HepG2 (cell line): ENCODE measurements around the gene CDH12. TPM values are rescaled to one million over a fixed set of nuclear protein-coding genes. Genes with fewer than 3 reads are reported as not detected.

ENCODE experiments used
- ATAC-seq: fragments of 200-7000 bp; cut with Tn5 transposase; 3 replicates; pipeline ENCODE4 v1.9.1; 2020; ENCODE audit warnings: mild to moderate bottlenecking, moderate library complexity
- BruUV-seq: library from RNA; stranded (reverse); fragments of 400-500 nt; replicated peaks from 2 replicates; lab custom pipeline; 2021; lab: Mats Ljungman, UMichigan
- CTCF ChIA-PET: fragments of 300-600 bp; formaldehyde crosslinking; extraction: SDS; loops from one replicate; lab custom pipeline; 2021; ENCODE audit warnings: low total read pairs, inconsistent platforms, low intra/inter-chr PET ratio; lab: Yijun Ruan, JAX
- POLR2A ChIA-PET: fragments of 350-600 bp; sonication (Branson Sonifier 250); formaldehyde crosslinking; loops from one replicate; lab custom pipeline; 2020; ENCODE audit warnings: antibody characterized with exemption, inconsistent platforms; lab: Yijun Ruan, JAX
- DNase-seq: peaks from one replicate; pipeline ENCODE4 v3.0.0-alpha.2; 2015; ENCODE audit warnings: low spot score
- FAIRE-seq: peaks from 3 replicates; lab custom pipeline; 2011; peaks lifted over from hg19 to GRCh38; lab: Jason Lieb, UNC
- H2AFZ ChIP-seq: one replicate; pipeline ENCODE4 v1.6.1; 2011; ENCODE audit warnings: low read length, inconsistent platforms
- H3K27ac ChIP-seq: fragments of 300-600 bp; 3 replicates; pipeline ENCODE4 v1.8.0; 2011; ENCODE audit warnings: mixed run types, mild to moderate bottlenecking, mixed read lengths, low read length, inconsistent platforms; ENCODE audit not compliant: insufficient read depth; ENCODE audit errors: extremely low read length
- H3K27me3 ChIP-seq, 2 experiments: fragments of 200-600 bp in 1 of 2; 2 replicates in 1 of 2; 3 replicates in 1 of 2; pipeline versions ENCODE4 v1.6.0 to v1.8.0; 2011; ENCODE audit warnings: low read length in 2 of 2, mild to moderate bottlenecking in 2 of 2, moderate library complexity in 2 of 2, inconsistent platforms in 1 of 2; ENCODE audit not compliant: insufficient read depth in 2 of 2, control insufficient read depth in 1 of 2
- H3K36me3 ChIP-seq, 2 experiments: fragments of 200-600 bp in 1 of 2; replicated peaks in 1 of 2; 2 replicates in 1 of 2; 3 replicates in 1 of 2; pipeline versions ENCODE4 v1.5.1 to v1.8.0; 2011; ENCODE audit warnings: low read length in 2 of 2, inconsistent platforms in 1 of 2; ENCODE audit not compliant: insufficient read depth in 2 of 2, control insufficient read depth in 1 of 2
- H3K4me1 ChIP-seq: 2 replicates; pipeline ENCODE4 v1.5.1; 2012; ENCODE audit warnings: low read length, inconsistent platforms; ENCODE audit not compliant: insufficient read depth
- H3K4me2 ChIP-seq: 2 replicates; pipeline ENCODE4 v1.6.0; 2011; ENCODE audit warnings: low read depth, low read length, inconsistent platforms
- H3K4me3 ChIP-seq, 3 experiments: fragments of 200-600 bp in 1 of 3; sonication (generic), shearing (Covaris generic) in 1 of 3; replicated peaks in 1 of 3; 2 replicates each; pipeline ENCODE4 v1.5.1; 2011 to 2016; ENCODE audit warnings: low read length in 3 of 3, inconsistent platforms in 2 of 3, low read depth in 2 of 3, mild to moderate bottlenecking in 2 of 3, control low read depth in 1 of 3, mixed read lengths in 1 of 3; ENCODE audit not compliant: insufficient read depth in 1 of 3
- H3K79me2 ChIP-seq: one replicate; pipeline ENCODE4 v1.6.1; 2011; ENCODE audit warnings: low read length, inconsistent platforms; ENCODE audit not compliant: insufficient read depth
- H3K9ac ChIP-seq: 2 replicates; pipeline ENCODE4 v1.6.0; 2011; ENCODE audit warnings: mild to moderate bottlenecking, low read depth, low read length, inconsistent platforms; ENCODE audit not compliant: insufficient read depth
- H3K9me3 ChIP-seq: 2 replicates; pipeline ENCODE4 v1.5.1; 2012; ENCODE audit warnings: mild to moderate bottlenecking, low read length
- H4K20me1 ChIP-seq: 2 replicates; pipeline ENCODE4 v1.6.0; 2011; ENCODE audit warnings: inconsistent platforms, mild to moderate bottlenecking, low read length, moderate library complexity; ENCODE audit not compliant: insufficient read depth
- NR2F1 ChIP-seq, 2 experiments: fragments of 450-650 bp in 1 of 2; formaldehyde crosslinking in 1 of 2; IDR thresholded peaks; 2 replicates each; pipeline versions ENCODE4 v1.5.0 to v1.6.1; 2016 to 2020; ENCODE audit warnings: mild to moderate bottlenecking in 1 of 2, missing compliant biosample characterization in 1 of 2, missing genetic modification reagents in 1 of 2, moderate library complexity in 1 of 2
- ZNF780A ChIP-seq: sonication (generic); formaldehyde crosslinking; IDR thresholded peaks from 2 replicates; pipeline ENCODE4 v1.8.0; 2022; ENCODE audit warnings: mild to moderate bottlenecking, missing genetic modification reagents, moderate library complexity
- WGBS: methylation state at CpG from one replicate; pipeline ENCODE4 v1.1.6; 2017; ENCODE audit warnings: low lambda C conversion rate; 5-methylcytosine and 5-hydroxymethylcytosine counted together
- in situ Hi-C: cut with HindIII; loops from 2 replicates; pipeline ENCODE4 v1.10.0; 2017; ENCODE audit warnings: low pct_unique_long_range_greater_than_20kb; ENCODE audit not compliant: extremely low pct_ligation_motif_present
- intact Hi-C: fragments of 100-400 bp; cut with micrococcal nuclease; formaldehyde crosslinking; loops from one replicate; pipeline ENCODE4 v1.10.0; 2022; ENCODE audit not compliant: unreplicated experiment
- polyA plus RNA-seq, 8 experiments: library from polyadenylated mRNA; depleted of rRNA in 3 of 8; stranded (reverse) in 7 of 8; unstranded in 1 of 8; fragments of >200 nt; fragmentation: Illumina TruSeq in 4 of 8; extraction: Trizol in 4 of 8; gene quantifications; 2 replicates each; pipeline versions ENCODE4 v1.2.1 to v1.2.3, GENCODE V29; 2011 to 2016; ENCODE audit warnings: low read depth in 4 of 8, missing spikeins in 1 of 8, mixed read lengths in 1 of 8; ENCODE audit not compliant: insufficient read depth in 1 of 8
- total RNA-seq, 5 experiments: library from RNA; depleted of rRNA; stranded (reverse); fragments of >200 nt; fragmentation: Illumina TruSeq; extraction: Trizol; gene quantifications; 2 replicates each; pipeline ENCODE4 v1.2.3, GENCODE V29; 2016; ENCODE audit warnings: low read depth in 1 of 5
- TF ChIP-seq, protein P1 (sequence below): sonication (generic); formaldehyde crosslinking; IDR thresholded peaks from 2 replicates; pipeline ENCODE4 v1.4.0; 2020; ENCODE audit warnings: missing genetic modification reagents
- TF ChIP-seq, protein P2 (sequence below): sonication (generic); formaldehyde crosslinking; IDR thresholded peaks from 2 replicates; pipeline ENCODE4 v1.4.0; 2020; ENCODE audit warnings: missing genetic modification reagents

The CDH12 gene
- total and polyA plus RNA-seq, 2 of the 13 experiments (the other 11 are each of a cell fraction or from before 2014, with no cell fraction given) = not detected

DNA sequence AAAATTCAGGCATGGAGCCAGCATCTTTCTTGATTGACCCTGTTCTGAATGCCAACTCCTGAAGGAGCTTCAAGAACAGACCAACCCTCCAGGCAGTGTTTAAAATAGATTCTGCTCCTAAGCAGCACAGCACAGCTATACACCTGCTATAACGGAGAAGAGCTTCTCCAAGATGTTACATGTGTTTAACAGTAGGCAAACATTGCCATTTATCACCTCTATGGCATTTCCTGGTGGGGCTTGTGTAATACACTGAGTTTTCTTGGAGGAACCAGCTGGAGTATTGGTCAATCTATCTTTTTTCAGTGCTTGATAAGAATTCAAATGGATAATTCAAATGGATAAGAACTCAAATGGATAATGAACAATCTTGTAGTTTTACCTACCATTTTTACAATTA, 615.1 kb downstream of the CDH12 start:
- POLR2A ChIA-PET = no interaction called here
- CTCF ChIA-PET = no interaction called here
- BruUV-seq = no TSS peak

More for the DNA sequence above, 615.1 kb downstream of the CDH12 start:
- TF ChIP-seq ZNF780A (CRISPR knock-in tag) (no peak), NR2F1 (CRISPR knock-in tag; IDR thresholded peaks at IDR 0.05) (no peak)
- TF ChIP-seq, protein P1, sequence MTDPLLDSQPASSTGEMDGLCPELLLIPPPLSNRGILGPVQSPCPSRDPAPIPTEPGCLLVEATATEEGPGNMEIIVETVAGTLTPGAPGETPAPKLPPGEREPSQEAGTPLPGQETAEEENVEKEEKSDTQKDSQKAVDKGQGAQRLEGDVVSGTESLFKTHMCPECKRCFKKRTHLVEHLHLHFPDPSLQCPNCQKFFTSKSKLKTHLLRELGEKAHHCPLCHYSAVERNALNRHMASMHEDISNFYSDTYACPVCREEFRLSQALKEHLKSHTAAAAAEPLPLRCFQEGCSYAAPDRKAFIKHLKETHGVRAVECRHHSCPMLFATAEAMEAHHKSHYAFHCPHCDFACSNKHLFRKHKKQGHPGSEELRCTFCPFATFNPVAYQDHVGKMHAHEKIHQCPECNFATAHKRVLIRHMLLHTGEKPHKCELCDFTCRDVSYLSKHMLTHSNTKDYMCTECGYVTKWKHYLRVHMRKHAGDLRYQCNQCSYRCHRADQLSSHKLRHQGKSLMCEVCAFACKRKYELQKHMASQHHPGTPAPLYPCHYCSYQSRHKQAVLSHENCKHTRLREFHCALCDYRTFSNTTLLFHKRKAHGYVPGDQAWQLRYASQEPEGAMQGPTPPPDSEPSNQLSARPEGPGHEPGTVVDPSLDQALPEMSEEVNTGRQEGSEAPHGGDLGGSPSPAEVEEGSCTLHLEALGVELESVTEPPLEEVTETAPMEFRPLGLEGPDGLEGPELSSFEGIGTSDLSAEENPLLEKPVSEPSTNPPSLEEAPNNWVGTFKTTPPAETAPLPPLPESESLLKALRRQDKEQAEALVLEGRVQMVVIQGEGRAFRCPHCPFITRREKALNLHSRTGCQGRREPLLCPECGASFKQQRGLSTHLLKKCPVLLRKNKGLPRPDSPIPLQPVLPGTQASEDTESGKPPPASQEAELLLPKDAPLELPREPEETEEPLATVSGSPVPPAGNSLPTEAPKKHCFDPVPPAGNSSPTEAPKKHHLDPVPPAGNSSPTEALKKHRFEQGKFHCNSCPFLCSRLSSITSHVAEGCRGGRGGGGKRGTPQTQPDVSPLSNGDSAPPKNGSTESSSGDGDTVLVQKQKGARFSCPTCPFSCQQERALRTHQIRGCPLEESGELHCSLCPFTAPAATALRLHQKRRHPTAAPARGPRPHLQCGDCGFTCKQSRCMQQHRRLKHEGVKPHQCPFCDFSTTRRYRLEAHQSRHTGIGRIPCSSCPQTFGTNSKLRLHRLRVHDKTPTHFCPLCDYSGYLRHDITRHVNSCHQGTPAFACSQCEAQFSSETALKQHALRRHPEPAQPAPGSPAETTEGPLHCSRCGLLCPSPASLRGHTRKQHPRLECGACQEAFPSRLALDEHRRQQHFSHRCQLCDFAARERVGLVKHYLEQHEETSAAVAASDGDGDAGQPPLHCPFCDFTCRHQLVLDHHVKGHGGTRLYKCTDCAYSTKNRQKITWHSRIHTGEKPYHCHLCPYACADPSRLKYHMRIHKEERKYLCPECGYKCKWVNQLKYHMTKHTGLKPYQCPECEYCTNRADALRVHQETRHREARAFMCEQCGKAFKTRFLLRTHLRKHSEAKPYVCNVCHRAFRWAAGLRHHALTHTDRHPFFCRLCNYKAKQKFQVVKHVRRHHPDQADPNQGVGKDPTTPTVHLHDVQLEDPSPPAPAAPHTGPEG (CRISPR knock-in tag) = no peak
- TF ChIP-seq, protein P2, sequence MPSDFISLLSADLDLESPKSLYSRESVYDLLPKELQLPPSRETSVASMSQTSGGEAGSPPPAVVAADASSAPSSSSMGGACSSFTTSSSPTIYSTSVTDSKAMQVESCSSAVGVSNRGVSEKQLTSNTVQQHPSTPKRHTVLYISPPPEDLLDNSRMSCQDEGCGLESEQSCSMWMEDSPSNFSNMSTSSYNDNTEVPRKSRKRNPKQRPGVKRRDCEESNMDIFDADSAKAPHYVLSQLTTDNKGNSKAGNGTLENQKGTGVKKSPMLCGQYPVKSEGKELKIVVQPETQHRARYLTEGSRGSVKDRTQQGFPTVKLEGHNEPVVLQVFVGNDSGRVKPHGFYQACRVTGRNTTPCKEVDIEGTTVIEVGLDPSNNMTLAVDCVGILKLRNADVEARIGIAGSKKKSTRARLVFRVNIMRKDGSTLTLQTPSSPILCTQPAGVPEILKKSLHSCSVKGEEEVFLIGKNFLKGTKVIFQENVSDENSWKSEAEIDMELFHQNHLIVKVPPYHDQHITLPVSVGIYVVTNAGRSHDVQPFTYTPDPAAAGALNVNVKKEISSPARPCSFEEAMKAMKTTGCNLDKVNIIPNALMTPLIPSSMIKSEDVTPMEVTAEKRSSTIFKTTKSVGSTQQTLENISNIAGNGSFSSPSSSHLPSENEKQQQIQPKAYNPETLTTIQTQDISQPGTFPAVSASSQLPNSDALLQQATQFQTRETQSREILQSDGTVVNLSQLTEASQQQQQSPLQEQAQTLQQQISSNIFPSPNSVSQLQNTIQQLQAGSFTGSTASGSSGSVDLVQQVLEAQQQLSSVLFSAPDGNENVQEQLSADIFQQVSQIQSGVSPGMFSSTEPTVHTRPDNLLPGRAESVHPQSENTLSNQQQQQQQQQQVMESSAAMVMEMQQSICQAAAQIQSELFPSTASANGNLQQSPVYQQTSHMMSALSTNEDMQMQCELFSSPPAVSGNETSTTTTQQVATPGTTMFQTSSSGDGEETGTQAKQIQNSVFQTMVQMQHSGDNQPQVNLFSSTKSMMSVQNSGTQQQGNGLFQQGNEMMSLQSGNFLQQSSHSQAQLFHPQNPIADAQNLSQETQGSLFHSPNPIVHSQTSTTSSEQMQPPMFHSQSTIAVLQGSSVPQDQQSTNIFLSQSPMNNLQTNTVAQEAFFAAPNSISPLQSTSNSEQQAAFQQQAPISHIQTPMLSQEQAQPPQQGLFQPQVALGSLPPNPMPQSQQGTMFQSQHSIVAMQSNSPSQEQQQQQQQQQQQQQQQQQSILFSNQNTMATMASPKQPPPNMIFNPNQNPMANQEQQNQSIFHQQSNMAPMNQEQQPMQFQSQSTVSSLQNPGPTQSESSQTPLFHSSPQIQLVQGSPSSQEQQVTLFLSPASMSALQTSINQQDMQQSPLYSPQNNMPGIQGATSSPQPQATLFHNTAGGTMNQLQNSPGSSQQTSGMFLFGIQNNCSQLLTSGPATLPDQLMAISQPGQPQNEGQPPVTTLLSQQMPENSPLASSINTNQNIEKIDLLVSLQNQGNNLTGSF (CRISPR knock-in tag) = no peak
- Histone ChIP-seq H3K9me3 (no peaks in the 10 kb centered on the region), H3K27ac (no peak overlapping the region), H3K79me2 (no peaks in the 10 kb centered on the region), H3K9ac (no peak overlapping the region), H3K27me3 (no peaks in the 10 kb centered on the region), H3K36me3 (no peaks in the 10 kb centered on the region), H3K4me1 (no peaks in the 10 kb centered on the region), H4K20me1 (no peaks in the 10 kb centered on the region), H3K4me2 (no peak overlapping the region), H3K4me3 (no peak overlapping the region), H2AFZ (no peak overlapping the region)
- no peak for ATAC-seq
- no peak for FAIRE-seq
- DNase-seq = no peak
- in situ Hi-C loops = no loop called here
- 0% methylated on average over 1 of the region's 1 CpG for WGBS
- intact Hi-C loops = no loop called here
